AG10803 (cell line): Measurements from ENCODE around the gene C1orf174.

ENCODE experiments used
- DNase-seq: peaks from one replicate; pipeline ENCODE4 v3.0.0; 2010; ENCODE audit warnings: low read depth
- H3K4me3 ChIP-seq: 2 replicates; pipeline ENCODE4 v1.5.1; 2011; ENCODE audit warnings: mild to moderate bottlenecking, low read length, control low read depth
- TF ChIP-seq, protein P1 (sequence below): conservative IDR thresholded peaks from 2 replicates; pipeline ENCODE4 v1.5.1; 2011; ENCODE audit warnings: mild to moderate bottlenecking, low read length, control low read depth, inconsistent platforms

Gene C1orf174

DNA sequence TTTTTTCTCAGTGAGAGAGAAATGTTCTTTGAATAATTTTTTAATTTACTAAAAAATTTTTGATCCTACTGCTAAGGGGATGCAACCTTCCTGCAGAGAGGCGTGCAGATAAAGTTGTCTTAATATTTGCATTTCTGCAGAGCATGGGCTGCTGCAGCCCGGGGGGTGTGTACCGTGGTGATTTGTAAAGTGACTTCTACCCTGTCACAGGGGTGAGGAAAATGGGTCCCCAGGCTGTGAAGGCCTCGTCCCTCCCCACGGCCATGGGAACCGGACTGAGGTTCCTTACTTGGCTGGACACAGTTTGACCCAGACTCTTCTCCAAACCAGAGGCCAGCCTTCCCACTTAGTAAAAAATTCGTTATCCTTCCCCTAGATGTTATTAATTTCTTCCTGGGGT is 9.5 kb upstream of the C1orf174 start:
- TF ChIP-seq, protein P1, sequence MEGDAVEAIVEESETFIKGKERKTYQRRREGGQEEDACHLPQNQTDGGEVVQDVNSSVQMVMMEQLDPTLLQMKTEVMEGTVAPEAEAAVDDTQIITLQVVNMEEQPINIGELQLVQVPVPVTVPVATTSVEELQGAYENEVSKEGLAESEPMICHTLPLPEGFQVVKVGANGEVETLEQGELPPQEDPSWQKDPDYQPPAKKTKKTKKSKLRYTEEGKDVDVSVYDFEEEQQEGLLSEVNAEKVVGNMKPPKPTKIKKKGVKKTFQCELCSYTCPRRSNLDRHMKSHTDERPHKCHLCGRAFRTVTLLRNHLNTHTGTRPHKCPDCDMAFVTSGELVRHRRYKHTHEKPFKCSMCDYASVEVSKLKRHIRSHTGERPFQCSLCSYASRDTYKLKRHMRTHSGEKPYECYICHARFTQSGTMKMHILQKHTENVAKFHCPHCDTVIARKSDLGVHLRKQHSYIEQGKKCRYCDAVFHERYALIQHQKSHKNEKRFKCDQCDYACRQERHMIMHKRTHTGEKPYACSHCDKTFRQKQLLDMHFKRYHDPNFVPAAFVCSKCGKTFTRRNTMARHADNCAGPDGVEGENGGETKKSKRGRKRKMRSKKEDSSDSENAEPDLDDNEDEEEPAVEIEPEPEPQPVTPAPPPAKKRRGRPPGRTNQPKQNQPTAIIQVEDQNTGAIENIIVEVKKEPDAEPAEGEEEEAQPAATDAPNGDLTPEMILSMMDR, result no peak
- no peak for DNase-seq
- H3K4me3 ChIP-seq, result no peak overlapping the region

DNA sequence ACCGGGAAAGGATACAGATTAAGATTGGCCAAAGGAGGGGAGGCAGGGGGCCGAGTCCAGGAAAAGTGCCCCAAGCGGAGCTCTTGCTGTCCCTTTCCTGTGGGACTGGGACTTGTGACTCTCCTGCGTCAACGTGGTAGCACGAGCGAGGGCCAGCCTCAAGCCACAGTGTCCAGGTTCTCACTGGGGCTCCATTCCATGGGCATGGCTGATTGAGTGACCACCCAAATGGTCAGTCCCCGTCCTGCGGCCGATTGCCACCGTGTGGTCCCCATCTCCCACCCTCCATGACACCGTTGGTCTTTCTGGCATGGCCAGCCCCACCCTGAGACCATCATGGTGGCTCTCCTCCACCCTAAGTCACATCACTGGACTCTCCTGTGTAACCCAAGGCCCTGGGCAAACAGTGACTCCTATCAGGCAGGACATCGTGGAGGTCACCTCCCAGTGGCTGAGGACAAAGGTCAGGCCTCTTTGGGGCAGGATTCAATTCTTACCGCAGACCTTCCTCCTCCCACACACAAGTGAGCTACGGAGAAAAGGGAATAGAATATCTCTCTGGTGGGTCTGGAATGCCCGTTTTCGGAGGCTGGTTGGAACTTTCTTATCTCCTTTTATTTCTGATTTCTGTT is 8.9 kb upstream of the C1orf174 start:
- H3K4me3 ChIP-seq, result no peak overlapping the region
- no peak for DNase-seq
- TF ChIP-seq, protein P1, result no peak

DNA sequence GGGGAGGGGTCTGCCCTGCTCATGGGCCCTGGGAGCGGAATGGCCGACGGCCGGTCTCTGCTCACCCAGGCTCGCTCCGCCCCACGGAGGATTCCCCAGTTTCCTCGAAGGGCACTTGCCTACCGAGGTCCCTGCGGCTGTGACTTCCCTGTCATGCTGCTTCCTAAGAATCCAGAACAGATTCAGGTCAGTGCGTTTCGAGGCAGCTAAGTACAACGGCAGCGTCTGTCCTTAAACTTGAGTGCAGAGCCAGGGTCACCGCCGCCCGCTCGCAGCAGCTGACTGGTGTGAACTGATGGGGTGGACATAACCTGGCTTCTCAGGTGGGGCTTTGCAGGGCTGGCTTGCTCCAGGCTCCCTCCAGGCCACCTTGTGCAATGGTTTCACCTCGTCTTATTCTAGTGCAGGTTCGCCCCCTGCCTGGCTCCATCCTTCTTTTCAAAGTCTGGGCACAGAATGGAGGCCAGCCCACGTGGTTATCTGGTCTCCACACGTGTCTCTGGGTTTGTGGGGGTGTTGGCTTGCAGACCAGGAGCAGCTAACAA is 7.6 kb upstream of the C1orf174 start:
- TF ChIP-seq, protein P1, result no peak
- no peak for DNase-seq
- no peak overlapping the region for H3K4me3 ChIP-seq

DNA sequence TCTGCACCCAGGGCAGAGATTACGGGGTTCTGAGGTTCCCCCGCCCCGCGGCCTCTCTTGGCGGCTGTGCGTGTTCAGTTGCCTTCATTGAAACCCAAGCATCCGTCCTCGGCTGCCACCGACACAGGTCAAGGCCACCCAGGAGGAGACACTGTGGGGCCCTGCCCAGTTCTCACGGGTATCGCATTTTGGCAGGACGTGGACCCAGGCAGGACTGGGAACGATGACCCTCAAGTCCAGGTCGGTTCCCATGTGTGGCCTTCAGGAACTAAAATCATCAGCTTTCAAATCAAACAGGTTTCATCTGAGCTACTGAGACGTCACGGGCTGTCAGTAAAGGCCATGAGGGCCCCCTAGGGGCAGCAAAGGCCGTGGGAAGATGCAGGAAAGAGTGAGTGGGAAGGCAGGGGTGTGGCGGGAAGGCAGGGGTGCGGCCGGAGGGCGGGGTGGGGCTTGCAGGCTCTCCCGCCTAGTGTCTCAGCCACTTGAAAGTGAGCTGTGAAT is 7.0 kb upstream of the C1orf174 start:
- no peak overlapping the region for H3K4me3 ChIP-seq
- no peak for DNase-seq
- TF ChIP-seq, protein P1, result no peak

DNA sequence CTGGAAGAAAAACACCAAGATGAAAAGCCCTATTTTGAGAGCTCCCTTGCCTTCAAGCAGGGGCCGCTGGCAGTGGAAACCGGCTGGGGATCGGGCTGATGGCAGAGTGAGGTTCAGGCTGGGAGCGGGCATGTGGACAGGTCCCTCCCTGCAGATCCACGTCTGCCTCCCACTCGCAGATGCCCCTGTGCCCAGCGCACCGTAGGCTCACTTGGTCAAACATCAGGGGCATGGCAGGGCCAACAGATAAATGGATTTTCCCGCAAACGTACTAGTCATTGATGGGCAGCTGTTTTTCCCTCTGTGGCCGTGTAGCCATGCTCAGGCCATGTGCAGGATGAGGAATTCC is 6.6 kb upstream of the C1orf174 start:
- no peak overlapping the region for H3K4me3 ChIP-seq
- DNase-seq, result no peak
- TF ChIP-seq, protein P1, result no peak

DNA sequence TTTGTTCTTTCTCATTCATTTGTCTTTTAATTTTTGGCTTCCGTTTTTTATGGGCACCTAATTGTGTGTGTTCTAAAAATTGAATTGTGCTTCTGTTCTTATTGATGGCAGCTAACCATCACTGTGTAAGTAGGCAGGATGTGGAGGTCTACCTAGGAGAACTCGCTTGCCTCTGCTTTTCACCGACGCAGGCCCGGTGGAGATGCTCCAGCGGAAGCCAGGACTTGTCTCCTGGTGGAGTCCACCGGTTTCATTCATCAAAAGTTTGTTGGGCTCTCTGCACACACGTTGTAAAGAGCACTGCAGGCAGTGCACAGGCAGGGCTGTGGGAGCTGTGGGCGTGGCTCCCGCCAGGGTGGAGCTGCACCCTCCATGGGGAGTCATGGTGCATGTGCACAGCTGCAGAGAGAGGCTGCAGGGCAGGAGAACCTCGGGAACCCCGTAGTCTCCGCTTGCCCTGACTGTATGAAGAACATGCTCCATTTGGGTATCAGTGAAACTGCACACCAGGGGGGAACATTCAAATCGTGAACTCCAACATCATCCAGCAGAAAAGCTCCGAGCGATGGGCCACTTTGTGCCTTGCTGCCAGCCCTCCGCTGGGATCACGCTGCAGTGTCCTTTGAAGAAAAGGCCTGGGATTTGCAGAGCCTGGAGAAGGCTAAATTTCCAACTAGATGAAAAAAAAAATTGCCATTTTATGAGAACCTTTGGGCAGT is 6.0 kb upstream of the C1orf174 start:
- TF ChIP-seq, protein P1, result no peak
- no peak for DNase-seq
- H3K4me3 ChIP-seq, result no peak overlapping the region
